CD4-positive, alpha-beta memory T cell (primary cell): ENCODE measurements around the gene IL21. TPM values are rescaled to one million over a fixed set of nuclear protein-coding genes. Genes with fewer than 3 reads are reported as not detected.
A peak's percentile ranks its signal among the peaks of the same experiment; 100 is the strongest.

Source experiments
- CTCF ChIA-PET: fragments of 350-600 bp; sonication (Branson Sonifier 250); formaldehyde crosslinking; loops from one replicate; lab custom pipeline; 2021; ENCODE audit warnings: inconsistent platforms; ENCODE audit not compliant: partially characterized antibody; lab: Charles Lee
- POLR2A ChIA-PET: fragments of 350-600 bp; sonication (Branson Sonifier 250); formaldehyde crosslinking; loops from one replicate; lab custom pipeline; 2021; ENCODE audit not compliant: partially characterized antibody; lab: Charles Lee
- DNase-seq, 5 donors: peaks; one replicate each; pipeline versions ENCODE4 v3.0.0 to v3.0.0-alpha.2; 2020 to 2022; ENCODE audit warnings: mixed read lengths in 1 of 5
- H3K27ac ChIP-seq: one replicate; pipeline ENCODE4 v1.7.0; 2013; ENCODE audit warnings: low read depth, low read length
- H3K27me3 ChIP-seq: 2 replicates; pipeline ENCODE4 v1.7.0; 2013; ENCODE audit warnings: mild to moderate bottlenecking, low read length, moderate library complexity; ENCODE audit not compliant: insufficient read depth
- H3K36me3 ChIP-seq: 2 replicates; pipeline ENCODE4 v1.7.0; 2013; ENCODE audit warnings: mild to moderate bottlenecking, low read length, moderate library complexity; ENCODE audit not compliant: insufficient read depth
- H3K4me1 ChIP-seq: 2 replicates; pipeline ENCODE4 v1.7.0; 2013; ENCODE audit warnings: mild to moderate bottlenecking, low read length, moderate library complexity; ENCODE audit not compliant: insufficient read depth
- H3K4me3 ChIP-seq, 2 donors: one replicate each; pipeline ENCODE4 v1.7.0; 2013; ENCODE audit warnings: low read length in 2 of 2, mild to moderate bottlenecking in 1 of 2
- H3K9me3 ChIP-seq, 2 donors: one replicate each; pipeline ENCODE4 v1.7.0; 2013; ENCODE audit warnings: low read length in 2 of 2, control low read depth in 1 of 2; ENCODE audit not compliant: control insufficient read depth in 1 of 2
- H3K27ac Mint-ChIP-seq, 7 donors: one replicate each; pipeline ENCODE4 v1.8.0; 2020 to 2021; ENCODE audit warnings: mixed read lengths in 7 of 7, mild to moderate bottlenecking in 6 of 7, inconsistent platforms in 3 of 7, moderate library complexity in 3 of 7
- H3K27me3 Mint-ChIP-seq, 2 donors: one replicate each; pipeline ENCODE4 v1.8.0; 2020 to 2021; ENCODE audit warnings: mixed read lengths in 2 of 2
- H3K36me3 Mint-ChIP-seq, 2 donors: one replicate each; pipeline ENCODE4 v1.8.0; 2020 to 2021; ENCODE audit warnings: mixed read lengths in 2 of 2, inconsistent platforms in 1 of 2, mild to moderate bottlenecking in 1 of 2
- H3K4me1 Mint-ChIP-seq, 4 donors: one replicate each; pipeline ENCODE4 v1.8.0; 2020 to 2021; ENCODE audit warnings: mixed read lengths in 4 of 4, mild to moderate bottlenecking in 1 of 4
- H3K4me3 Mint-ChIP-seq, 8 donors: one replicate each; pipeline ENCODE4 v1.8.0; 2020 to 2021; ENCODE audit warnings: mixed read lengths in 8 of 8, mild to moderate bottlenecking in 7 of 8, moderate library complexity in 6 of 8, inconsistent platforms in 3 of 8
- H3K9me3 Mint-ChIP-seq, 8 donors: one replicate each; pipeline ENCODE4 v1.8.0; 2020 to 2021; ENCODE audit warnings: mixed read lengths in 8 of 8, mild to moderate bottlenecking in 5 of 8, inconsistent platforms in 3 of 8, moderate library complexity in 1 of 8
- intact Hi-C: fragments of 100-400 bp; cut with micrococcal nuclease; formaldehyde crosslinking; loops from one replicate; pipeline ENCODE4 v1.15.1; 2023
- polyA plus RNA-seq, 2 donors: library from polyadenylated mRNA; unstranded; fragments of 300-500 nt; fragmentation: Illumina TruSeq; gene quantifications; one replicate each; pipeline ENCODE4 v1.2.3, GENCODE V29; 2021
- total RNA-seq, 2 experiments: library from RNA; stranded (reverse); gene quantifications; one replicate each; pipeline ENCODE4 v1.2.3, GENCODE V29; 2021

IL21 gene
- total and polyA plus RNA-seq, 4 experiments from 2014 or later = 0.10 to 0.28 TPM; not detected in 2

GRCh38 chr4:122633211-122633610 is 12.3 kb upstream of the IL21 start:
- Histone ChIP-seq H3K4me3 (no peak overlapping the region), H3K4me1 (peaks cover 38% of the 10 kb centered on the region), H3K36me3 (no peaks in the 10 kb centered on the region), H3K9me3 (no peaks in the 10 kb centered on the region), H3K27me3 (no peaks in the 10 kb centered on the region), H3K27ac (no peak overlapping the region)
- Mint-ChIP-seq H3K4me3 (peak overlapping the region in 2 of 8 donors; percentile 5 to 21), H3K27me3 (peaks cover 1 to 6% of the 10 kb centered on the region in 2 donors), H3K9me3 (peaks cover 0 to 2% (median 0%) of the 10 kb centered on the region in 8 donors), H3K4me1 (peaks cover 16 to 38% (median 32%) of the 10 kb centered on the region in 4 donors), H3K27ac (peak overlapping the region in 2 of 7 donors; percentile 0 to 78), H3K36me3 (no peaks in the 10 kb centered on the region)
- ChIA-PET POLR2A (interaction anchor here (1.6 to 1.9 kb wide), 2 partner anchors 14 to 16 kb away, joined by 5 to 6 read pairs; no protein-coding TSS in a partner anchor), CTCF (interaction anchor here (0.7 to 1.5 kb wide), 3 partner anchors 29 to 85 kb away, joined by 3 to 9 read pairs (median 3); no protein-coding TSS in a partner anchor)
- no peak for DNase-seq
- intact Hi-C loops = no loop called here

GRCh38 chr4:122632396-122633143 is 11.7 kb upstream of the IL21 start:
- ChIA-PET CTCF (interaction anchor here (0.7 to 1.5 kb wide), 3 partner anchors 29 to 85 kb away, joined by 3 to 9 read pairs (median 3); no protein-coding TSS in a partner anchor), POLR2A (interaction anchor here (1.6 to 1.9 kb wide), 2 partner anchors 13 to 16 kb away, joined by 5 to 6 read pairs; no protein-coding TSS in a partner anchor)
- Histone ChIP-seq H3K4me3 (no peak overlapping the region), H3K27me3 (no peaks in the 10 kb centered on the region), H3K9me3 (no peaks in the 10 kb centered on the region), H3K4me1 (peaks cover 38% of the 10 kb centered on the region), H3K36me3 (no peaks in the 10 kb centered on the region), H3K27ac (no peak overlapping the region)
- intact Hi-C loops = no loop called here
- H3K4me1 Mint-ChIP-seq = peaks cover 16 to 38% (median 31%) of the 10 kb centered on the region in 4 donors
- H3K4me3 Mint-ChIP-seq = peak overlapping the region in 4 of 8 donors; percentile 3 to 41 (median 32)
- DNase-seq = no peak
- H3K27me3 Mint-ChIP-seq = peaks cover 1 to 6% of the 10 kb centered on the region in 2 donors
- peak overlapping the region in 3 of 7 donors; percentile 2 to 78 (median 70) for H3K27ac Mint-ChIP-seq
- H3K36me3 Mint-ChIP-seq = no peaks in the 10 kb centered on the region
- H3K9me3 Mint-ChIP-seq = peaks cover 0 to 2% (median 0%) of the 10 kb centered on the region in 8 donors

GRCh38 chr4:122625156-122625555 is 4.3 kb upstream of the IL21 start:
- Mint-ChIP-seq H3K27me3 (peaks cover 1 to 2% of the 10 kb centered on the region in 2 donors), H3K9me3 (no peaks in the 10 kb centered on the region), H3K36me3 (no peaks in the 10 kb centered on the region), H3K4me3 (no peak overlapping the region), H3K4me1 (peaks cover 6 to 8% (median 7%) of the 10 kb centered on the region in 4 donors), H3K27ac (no peak overlapping the region)
- Histone ChIP-seq H3K27ac (no peak overlapping the region), H3K4me3 (no peak overlapping the region), H3K4me1 (peaks cover 7% of the 10 kb centered on the region), H3K36me3 (no peaks in the 10 kb centered on the region), H3K9me3 (no peaks in the 10 kb centered on the region), H3K27me3 (no peaks in the 10 kb centered on the region)
- ChIA-PET POLR2A (no interaction called here), CTCF (no interaction called here)
- DNase-seq = no peak
- intact Hi-C loops = no loop called here

GRCh38 chr4:122624205-122624604 is 3.3 kb upstream of the IL21 start:
- intact Hi-C loops = no loop called here
- Histone ChIP-seq H3K9me3 (no peaks in the 10 kb centered on the region), H3K27me3 (no peaks in the 10 kb centered on the region), H3K4me1 (peaks cover 16% of the 10 kb centered on the region), H3K27ac (no peak overlapping the region), H3K36me3 (no peaks in the 10 kb centered on the region), H3K4me3 (no peak overlapping the region)
- Mint-ChIP-seq H3K4me1 (peaks cover 13 to 17% (median 14%) of the 10 kb centered on the region in 4 donors), H3K4me3 (no peak overlapping the region), H3K36me3 (no peaks in the 10 kb centered on the region), H3K9me3 (no peaks in the 10 kb centered on the region), H3K27me3 (peaks cover 0 to 2% of the 10 kb centered on the region in 2 donors), H3K27ac (peak overlapping the region in 1 of 7 donors; percentile 44)
- ChIA-PET CTCF (no interaction called here), POLR2A (no interaction called here)
- no peak for DNase-seq

GRCh38 chr4:122623637-122624166 is 2.8 kb upstream of the IL21 start:
- Histone ChIP-seq H3K9me3 (no peaks in the 10 kb centered on the region), H3K4me3 (no peak overlapping the region), H3K36me3 (no peaks in the 10 kb centered on the region), H3K27me3 (no peaks in the 10 kb centered on the region), H3K4me1 (peaks cover 21% of the 10 kb centered on the region), H3K27ac (no peak overlapping the region)
- CTCF ChIA-PET = no interaction called here
- POLR2A ChIA-PET = no interaction called here
- Mint-ChIP-seq H3K4me1 (peaks cover 18 to 21% (median 18%) of the 10 kb centered on the region in 4 donors), H3K36me3 (no peaks in the 10 kb centered on the region), H3K4me3 (no peak overlapping the region), H3K27ac (peak overlapping the region in 1 of 7 donors; percentile 50), H3K9me3 (no peaks in the 10 kb centered on the region), H3K27me3 (peaks cover 0 to 2% of the 10 kb centered on the region in 2 donors)
- DNase-seq = no peak
- intact Hi-C loops = no loop called here

GRCh38 chr4:122622400-122622799 is 1.5 kb upstream of the IL21 start:
- CTCF ChIA-PET = no interaction called here
- no peaks in the 10 kb centered on the region for H3K27me3 ChIP-seq
- intact Hi-C loops = no loop called here
- H3K9me3 ChIP-seq = no peaks in the 10 kb centered on the region
- H3K36me3 ChIP-seq = no peaks in the 10 kb centered on the region
- H3K4me3 ChIP-seq = no peak overlapping the region
- peaks cover 32% of the 10 kb centered on the region for H3K4me1 ChIP-seq
- no peak overlapping the region for H3K4me3 Mint-ChIP-seq
- peaks cover 24 to 31% (median 28%) of the 10 kb centered on the region in 4 donors for H3K4me1 Mint-ChIP-seq
- no peak overlapping the region for H3K27ac Mint-ChIP-seq
- POLR2A ChIA-PET = no interaction called here
- no peak for DNase-seq
- no peaks in the 10 kb centered on the region for H3K9me3 Mint-ChIP-seq
- no peak overlapping the region for H3K27ac ChIP-seq
- no peaks in the 10 kb centered on the region for H3K36me3 Mint-ChIP-seq
- peaks cover 0 to 2% of the 10 kb centered on the region in 2 donors for H3K27me3 Mint-ChIP-seq

- Histone ChIP-seq H3K4me1 (peaks cover 44% of the 10 kb centered on the region), H3K27ac (peak overlapping the region; percentile 10), H3K9me3 (no peaks in the 10 kb centered on the region), H3K4me3 (peak overlapping the region in 1 of 2 donors; percentile 33), H3K27me3 (no peaks in the 10 kb centered on the region), H3K36me3 (no peaks in the 10 kb centered on the region)
- Mint-ChIP-seq H3K27ac (peak overlapping the region in 5 of 7 donors; percentile 2 to 54 (median 42)), H3K4me1 (peaks cover 36 to 39% (median 37%) of the 10 kb centered on the region in 4 donors), H3K36me3 (no peaks in the 10 kb centered on the region), H3K9me3 (no peaks in the 10 kb centered on the region), H3K27me3 (peaks cover 0 to 7% of the 10 kb centered on the region in 2 donors), H3K4me3 (peak overlapping the region; percentile 41 to 84 (median 67))
- intact Hi-C loops = loop anchor here (2.0 kb wide), 1 partner anchor 41 kb away; no protein-coding TSS in a partner anchor
- DNase-seq = no peak
- ChIA-PET CTCF (interaction anchor here (0.6 to 1.7 kb wide), 4 partner anchors 11 to 838 kb away, joined by 3 to 6 read pairs (median 3); partner anchors contain the start of gene BBS12), POLR2A (interaction anchor here (1.0 to 1.8 kb wide), 4 partner anchors 11 to 41 kb away, joined by 4 to 6 read pairs (median 5); no protein-coding TSS in a partner anchor)
Measured at GRCh38 chr4:122619611-122620010, 1.3 kb downstream of the IL21 start.
